Lower lobe of right lung (tissue), 2 donors: Measurements from ENCODE around the gene DUSP23. TPM values are rescaled to one million over a fixed set of nuclear protein-coding genes. Genes with fewer than 3 reads are reported as not detected.
A peak's percentile ranks its signal among the peaks of the same experiment; 100 is the strongest.

Source experiments
- ATAC-seq, 2 donors: fragments of 200-7000 bp; cut with Tn5 transposase; one replicate each; pipeline ENCODE4 v1.9.1; 2020 to 2022; ENCODE audit warnings: mild to moderate bottlenecking in 2 of 2, moderate library complexity in 2 of 2
- DNase-seq: peaks from one replicate; pipeline ENCODE4 v3.0.0-alpha.2; 2020
- H3K27ac ChIP-seq: fragments of 200-600 bp; one replicate; pipeline ENCODE4 v1.8.0; 2022
- H3K27me3 ChIP-seq: fragments of 200-600 bp; one replicate; pipeline ENCODE4 v1.8.0; 2022; ENCODE audit warnings: low read depth
- H3K36me3 ChIP-seq: fragments of 200-600 bp; one replicate; pipeline ENCODE4 v1.8.0; 2022; ENCODE audit warnings: mild to moderate bottlenecking
- H3K4me1 ChIP-seq: fragments of 200-600 bp; one replicate; pipeline ENCODE4 v1.8.0; 2022
- H3K4me3 ChIP-seq: fragments of 200-600 bp; one replicate; pipeline ENCODE4 v1.8.0; 2022; ENCODE audit warnings: mild to moderate bottlenecking
- H3K9me3 ChIP-seq: fragments of 200-600 bp; one replicate; pipeline ENCODE4 v1.8.0; 2022
- CTCF ChIP-seq: fragments of 200-600 bp; IDR thresholded peaks from one replicate; pipeline ENCODE4 v1.8.0; 2022; ENCODE audit warnings: antibody characterized with exemption, mild to moderate bottlenecking
- intact Hi-C: fragments of 100-400 bp; cut with DNase I; formaldehyde crosslinking; loops from one replicate; pipeline ENCODE4 v1.11.0; 2022
- long read RNA-seq: library from polyadenylated mRNA; unstranded; transcript quantifications from one replicate; pipeline ENCODE4 v2.0.0, GENCODE V29; 2021
- total RNA-seq: library from RNA; stranded (reverse); fragmentation: NEBNext Ultra II Directional; extraction: Animal tissue kit (Norgen Biotek cat#: 25700); gene quantifications from one replicate; pipeline ENCODE4 v1.2.1, GENCODE V29; 2021
- donor health status: DM: no; HTN: yes; CAD: no; lungs with severe emphysema.

Gene DUSP23
- 55.5 TPM for total RNA-seq
- long read RNA-seq, transcript DUSP23-202 (3 exons, 694 nt) = minor isoform, 24 of 95 reads
- long read RNA-seq, transcript DUSP23-201 (2 exons, 756 nt) = major isoform, 54 of 95 reads
- long read RNA-seq, partial matches to known transcripts = 2 of 95 reads
- long read RNA-seq, other reads (novel, unspliced or antisense) = 14 of 95 reads

- peak within 1 kb of the TSS; percentile 92 for H3K27ac ChIP-seq
- DNase-seq (peak; percentile 99), ATAC-seq (peak; percentile 98 to 99)
- H3K9me3 ChIP-seq = no peaks in the 10 kb centered on the region
- intact Hi-C loops = no loop called here
- peak within 1 kb of the TSS; percentile 94 for H3K4me3 ChIP-seq
- peaks cover 30% of the 10 kb centered on the region for H3K4me1 ChIP-seq
- peak; percentile 95 for TF ChIP-seq CTCF
- H3K36me3 ChIP-seq = no peaks in the 10 kb centered on the region
- H3K27me3 ChIP-seq = no peaks in the 10 kb centered on the region
Observed at GRCh38 chr1:159780583-159781582, at the start of gene DUSP23. Gene DUSP23 (plus strand): TSS chr1:159780962. CDS start chr1:159781101, 139 bp downstream.

GRCh38 chr1:159737238-159737916 lies 43.4 kb upstream of the DUSP23 start:
- H3K4me1 ChIP-seq = no peaks in the 10 kb centered on the region
- no peak overlapping the region for H3K4me3 ChIP-seq
- ATAC-seq (no peak), DNase-seq (no peak)
- TF ChIP-seq CTCF = no peak
- no peaks in the 10 kb centered on the region for H3K27me3 ChIP-seq
- H3K9me3 ChIP-seq = no peaks in the 10 kb centered on the region
- no peak overlapping the region for H3K27ac ChIP-seq
- H3K36me3 ChIP-seq = no peaks in the 10 kb centered on the region
- intact Hi-C loops = no loop called here

- H3K9me3 ChIP-seq = no peaks in the 10 kb centered on the region
- intact Hi-C loops = no loop called here
- DNase-seq (no peak), ATAC-seq (no peak)
- no peak overlapping the region for H3K4me3 ChIP-seq
- H3K27ac ChIP-seq = no peak overlapping the region
- TF ChIP-seq CTCF = no peak
- no peaks in the 10 kb centered on the region for H3K36me3 ChIP-seq
- no peaks in the 10 kb centered on the region for H3K27me3 ChIP-seq
- no peaks in the 10 kb centered on the region for H3K4me1 ChIP-seq
Observed at GRCh38 chr1:159743651-159744410, 36.9 kb upstream of the DUSP23 start.

GRCh38 chr1:159746666-159747065 lies 34.1 kb upstream of the DUSP23 start:
- Histone ChIP-seq H3K27me3 (no peaks in the 10 kb centered on the region), H3K4me3 (no peak overlapping the region), H3K9me3 (no peaks in the 10 kb centered on the region), H3K27ac (no peak overlapping the region), H3K36me3 (no peaks in the 10 kb centered on the region), H3K4me1 (peaks cover 7% of the 10 kb centered on the region)
- ATAC-seq (no peak), DNase-seq (no peak)
- no peak for TF ChIP-seq CTCF
- intact Hi-C loops = no loop called here

- Histone ChIP-seq H3K9me3 (no peaks in the 10 kb centered on the region), H3K4me1 (peaks cover 24% of the 10 kb centered on the region), H3K27me3 (no peaks in the 10 kb centered on the region), H3K36me3 (no peaks in the 10 kb centered on the region), H3K4me3 (no peak overlapping the region), H3K27ac (no peak overlapping the region)
- DNase-seq = no peak
- TF ChIP-seq CTCF = no peak
- ATAC-seq = no peak
- intact Hi-C loops = no loop called here
Observed at GRCh38 chr1:159748370-159748769, 32.4 kb upstream of the DUSP23 start.
